Upper lobe of right lung (tissue), 1 donor: ENCODE measurements around the gene CALY. TPM values are rescaled to one million over a fixed set of nuclear protein-coding genes. Genes with fewer than 3 reads are reported as not detected.

Experiments
- ATAC-seq: fragments of 200-7000 bp; cut with Tn5 transposase; one replicate; pipeline ENCODE4 v1.9.1; 2020; ENCODE audit warnings: mild to moderate bottlenecking, moderate library complexity
- DNase-seq: peaks from one replicate; pipeline ENCODE4 v3.0.0-alpha.2; 2020
- H3K27ac ChIP-seq: fragments of 200-600 bp; one replicate; pipeline ENCODE4 v1.8.0; 2022
- H3K27me3 ChIP-seq: fragments of 200-600 bp; one replicate; pipeline ENCODE4 v1.8.0; 2022; ENCODE audit warnings: mild to moderate bottlenecking
- H3K36me3 ChIP-seq: fragments of 200-600 bp; one replicate; pipeline ENCODE4 v1.8.0; 2022
- H3K4me1 ChIP-seq: fragments of 200-600 bp; one replicate; pipeline ENCODE4 v1.8.0; 2022
- H3K4me3 ChIP-seq: fragments of 200-600 bp; one replicate; pipeline ENCODE4 v1.8.0; 2022; ENCODE audit warnings: mild to moderate bottlenecking
- H3K9me3 ChIP-seq: fragments of 200-600 bp; one replicate; pipeline ENCODE4 v1.8.0; 2022
- intact Hi-C: fragments of 100-400 bp; cut with DNase I; formaldehyde crosslinking; loops from one replicate; pipeline ENCODE4 v1.11.0; 2022
- total RNA-seq: library from RNA; stranded (reverse); fragmentation: NEBNext Ultra II Directional; extraction: Animal tissue kit (Norgen Biotek cat#: 25700); gene quantifications from one replicate; pipeline ENCODE4 v1.2.1, GENCODE V29; 2021
- TF ChIP-seq, protein P1 (sequence below): fragments of 200-600 bp; IDR thresholded peaks from one replicate; pipeline ENCODE4 v1.8.0; 2022; ENCODE audit warnings: antibody characterized with exemption
- donor health status: DM: no; HTN: yes; CAD: no; lungs with severe emphysema.

The CALY gene
- total RNA-seq, 1 donor from 2014 or later, result not detected

DNA sequence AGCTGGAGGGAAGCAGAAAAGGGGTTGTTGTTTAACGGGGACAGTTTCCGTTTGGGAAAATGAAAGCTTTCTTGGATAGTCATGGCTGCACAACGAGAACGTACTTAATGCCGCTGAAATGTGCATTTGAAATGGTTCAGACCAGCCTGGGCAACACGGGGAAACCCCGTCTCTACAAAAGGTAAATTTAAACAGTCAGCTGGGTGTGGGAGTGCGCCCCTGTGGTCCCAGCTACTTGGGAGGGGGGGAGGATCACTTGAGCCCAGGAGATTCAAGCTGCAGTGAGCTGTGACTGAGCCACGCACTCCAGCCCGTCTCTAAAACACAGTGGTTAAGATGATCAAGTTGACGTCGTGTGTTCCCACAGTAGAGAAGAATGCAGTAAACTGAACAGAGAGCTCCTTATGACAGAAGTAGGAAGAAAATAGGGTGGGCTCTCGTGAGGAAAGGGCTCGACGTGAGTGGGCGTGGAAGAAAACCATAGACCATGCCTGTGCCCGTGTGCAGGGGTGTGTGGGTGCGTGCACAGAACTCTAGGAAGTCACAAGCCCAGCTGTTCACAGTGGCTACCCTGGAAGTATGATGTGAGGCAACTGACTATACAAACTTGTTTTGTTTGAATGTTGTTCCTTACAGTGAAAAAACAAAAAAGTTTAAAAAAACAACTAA is 25.2 kb upstream of the CALY start:
- H3K27ac ChIP-seq, result no peak overlapping the region
- intact Hi-C loops, result no loop called here
- no peaks in the 10 kb centered on the region for H3K27me3 ChIP-seq
- H3K4me1 ChIP-seq, result peaks cover 5% of the 10 kb centered on the region
- H3K4me3 ChIP-seq, result no peak overlapping the region
- peaks cover 41% of the 10 kb centered on the region for H3K36me3 ChIP-seq
- ATAC-seq (no peak), DNase-seq (no peak)
- H3K9me3 ChIP-seq, result no peaks in the 10 kb centered on the region
- TF ChIP-seq, protein P1, sequence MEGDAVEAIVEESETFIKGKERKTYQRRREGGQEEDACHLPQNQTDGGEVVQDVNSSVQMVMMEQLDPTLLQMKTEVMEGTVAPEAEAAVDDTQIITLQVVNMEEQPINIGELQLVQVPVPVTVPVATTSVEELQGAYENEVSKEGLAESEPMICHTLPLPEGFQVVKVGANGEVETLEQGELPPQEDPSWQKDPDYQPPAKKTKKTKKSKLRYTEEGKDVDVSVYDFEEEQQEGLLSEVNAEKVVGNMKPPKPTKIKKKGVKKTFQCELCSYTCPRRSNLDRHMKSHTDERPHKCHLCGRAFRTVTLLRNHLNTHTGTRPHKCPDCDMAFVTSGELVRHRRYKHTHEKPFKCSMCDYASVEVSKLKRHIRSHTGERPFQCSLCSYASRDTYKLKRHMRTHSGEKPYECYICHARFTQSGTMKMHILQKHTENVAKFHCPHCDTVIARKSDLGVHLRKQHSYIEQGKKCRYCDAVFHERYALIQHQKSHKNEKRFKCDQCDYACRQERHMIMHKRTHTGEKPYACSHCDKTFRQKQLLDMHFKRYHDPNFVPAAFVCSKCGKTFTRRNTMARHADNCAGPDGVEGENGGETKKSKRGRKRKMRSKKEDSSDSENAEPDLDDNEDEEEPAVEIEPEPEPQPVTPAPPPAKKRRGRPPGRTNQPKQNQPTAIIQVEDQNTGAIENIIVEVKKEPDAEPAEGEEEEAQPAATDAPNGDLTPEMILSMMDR, result no peak

GRCh38 chr10:133361227-133361626 is 24.5 kb upstream of the CALY start:
- ATAC-seq, result no peak
- no peak overlapping the region for H3K27ac ChIP-seq

DNA sequence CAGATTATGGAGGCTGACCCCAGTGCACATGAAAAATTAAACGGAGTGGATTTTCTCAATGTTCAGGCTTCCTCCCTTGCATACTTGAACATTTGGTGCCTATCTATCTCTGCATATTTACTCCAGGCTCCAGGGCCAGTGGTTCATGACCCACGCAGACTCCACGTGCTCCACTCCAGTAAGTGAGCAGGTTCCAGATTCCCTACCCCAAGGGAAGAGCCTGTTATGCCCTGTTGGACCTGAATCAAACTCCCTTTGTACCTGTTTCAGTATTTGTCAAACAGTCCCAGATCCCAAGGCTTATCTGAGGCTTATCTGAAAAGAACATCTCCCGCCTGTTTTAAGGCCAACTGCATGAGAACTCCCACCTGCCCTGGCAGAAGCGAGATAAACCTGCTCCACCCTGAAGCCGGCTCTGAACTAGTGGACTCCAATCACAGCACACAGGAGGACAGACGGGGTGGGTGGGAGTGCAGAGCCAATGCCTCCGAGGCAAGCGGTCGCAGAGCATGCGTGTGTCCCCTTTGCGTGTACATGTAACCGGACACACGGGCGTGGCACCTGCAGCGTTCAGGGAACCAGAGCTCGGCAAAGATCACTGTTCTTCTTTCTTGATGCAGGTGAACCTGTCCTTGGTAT is 23.4 kb upstream of the CALY start:
- Histone ChIP-seq H3K4me1 (peaks cover 11% of the 10 kb centered on the region), H3K27ac (no peak overlapping the region), H3K4me3 (no peak overlapping the region), H3K9me3 (no peaks in the 10 kb centered on the region), H3K27me3 (no peaks in the 10 kb centered on the region), H3K36me3 (peaks cover 23% of the 10 kb centered on the region)
- ATAC-seq (no peak), DNase-seq (no peak)
- intact Hi-C loops, result no loop called here
- TF ChIP-seq, protein P1, result no peak

More at GRCh38 chr10:133361227-133361626, 24.5 kb upstream of the CALY start:
- peaks cover 34% of the 10 kb centered on the region for H3K36me3 ChIP-seq
- TF ChIP-seq, protein P1, result no peak
- intact Hi-C loops, result no loop called here
- no peaks in the 10 kb centered on the region for H3K27me3 ChIP-seq
- no peaks in the 10 kb centered on the region for H3K9me3 ChIP-seq
- H3K4me1 ChIP-seq, result peaks cover 11% of the 10 kb centered on the region
- H3K4me3 ChIP-seq, result no peak overlapping the region
- no peak for DNase-seq

- Histone ChIP-seq H3K27ac (no peak overlapping the region), H3K4me3 (no peak overlapping the region), H3K4me1 (peaks cover 11% of the 10 kb centered on the region), H3K27me3 (no peaks in the 10 kb centered on the region), H3K36me3 (peaks cover 17% of the 10 kb centered on the region), H3K9me3 (no peaks in the 10 kb centered on the region)
- intact Hi-C loops, result no loop called here
- TF ChIP-seq, protein P1, result no peak
- DNase-seq (no peak), ATAC-seq (no peak)
These were observed 22.9 kb upstream of the CALY start for GRCh38 chr10:133359554-133359971.

- TF ChIP-seq, protein P1, result no peak
- H3K27ac ChIP-seq, result no peak overlapping the region
These were observed 22.2 kb upstream of the CALY start for GRCh38 chr10:133358925-133359310.

More at GRCh38 chr10:133358925-133359310, 22.2 kb upstream of the CALY start:
- no peak overlapping the region for H3K4me3 ChIP-seq
- peaks cover 11% of the 10 kb centered on the region for H3K4me1 ChIP-seq
- DNase-seq (no peak), ATAC-seq (no peak)
- intact Hi-C loops, result no loop called here
- peaks cover 13% of the 10 kb centered on the region for H3K36me3 ChIP-seq
- no peaks in the 10 kb centered on the region for H3K9me3 ChIP-seq
- no peaks in the 10 kb centered on the region for H3K27me3 ChIP-seq
